Measurements from ENCODE around the gene LILRB5.
"Not testable (repeated sequence)": the region's sequence is repeated elsewhere in the genome, so short reads cannot be mapped to it uniquely, and the experiment has no call there.

The LILRB5 gene

GRCh38 chr19:54211235-54211634 lies 45.8 kb downstream of the LILRB5 start:
- no peak for DNase-seq (ENCODE audit: low read depth)

DNA sequence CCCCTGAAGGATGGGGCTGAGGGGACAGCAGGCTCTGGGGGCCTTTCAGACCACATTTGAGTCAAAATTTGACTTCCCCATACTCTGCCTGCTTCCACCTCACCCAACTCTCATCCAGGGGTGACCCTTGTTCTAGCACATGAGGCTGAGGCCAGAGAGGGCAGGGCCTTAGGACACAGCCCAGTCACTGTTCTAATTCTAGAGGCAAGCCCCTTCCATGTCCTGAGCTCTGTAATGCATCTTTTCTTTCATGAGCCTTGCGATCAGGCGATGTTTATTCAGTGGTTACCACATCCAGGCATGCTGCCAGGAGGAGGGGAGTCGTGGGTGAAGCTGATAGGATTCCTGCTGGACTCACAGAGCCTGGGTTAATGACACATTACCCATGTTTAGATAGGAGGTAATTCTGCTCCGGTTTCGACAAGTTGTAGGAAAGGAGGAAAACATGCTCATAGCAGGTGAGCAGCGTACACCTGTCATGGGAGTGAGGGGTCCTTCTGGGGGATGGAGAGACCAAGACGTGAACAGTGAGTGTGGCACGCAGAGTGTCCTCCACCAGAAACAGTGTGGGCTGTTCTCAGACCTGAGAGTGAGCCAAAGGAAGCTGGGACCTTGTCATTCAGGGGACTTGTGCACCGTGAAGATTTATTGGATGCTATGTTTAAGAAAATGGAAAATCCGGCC lies 47.1 kb downstream of the LILRB5 start:
- DNase-seq (ENCODE audit: low read depth) = no peak

DNA sequence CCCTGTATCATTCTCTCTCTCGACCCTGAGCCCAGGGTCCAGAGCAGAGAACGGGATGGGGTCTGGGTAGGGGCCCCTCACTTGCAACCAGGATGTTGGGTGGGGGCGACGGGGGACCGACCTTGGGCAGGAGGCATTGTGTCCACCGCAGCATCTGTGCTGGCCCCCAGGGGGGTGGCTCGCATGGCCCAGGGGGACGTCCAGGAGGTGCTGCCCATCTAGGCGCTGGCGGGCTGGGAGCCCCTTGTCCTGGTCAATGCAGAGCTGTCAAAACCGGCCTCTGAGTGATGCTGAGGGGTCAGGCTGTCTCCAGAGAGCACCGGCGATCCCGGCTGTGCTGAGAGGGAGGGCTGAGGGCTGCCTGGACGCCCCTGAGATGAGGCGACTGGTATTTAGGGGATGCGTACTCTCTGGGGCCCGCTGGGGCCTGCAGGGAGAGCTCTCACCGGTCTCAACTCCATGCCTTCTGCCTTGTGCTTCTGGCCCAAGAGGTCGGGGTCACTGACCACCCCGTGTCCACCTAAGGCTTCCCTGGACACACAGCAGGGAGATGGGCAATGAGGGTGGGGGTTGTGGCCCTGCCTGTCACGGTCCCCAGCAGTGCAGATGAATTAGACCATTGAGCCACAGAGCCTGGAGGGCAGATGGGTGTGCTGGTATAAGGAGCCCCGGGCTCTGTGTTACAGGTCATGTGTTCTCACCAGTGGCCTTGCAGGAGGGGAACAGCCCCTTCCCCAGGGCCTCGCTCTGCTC lies 47.8 kb downstream of the LILRB5 start:
- DNase-seq (ENCODE audit: low read depth) = no peak

DNA sequence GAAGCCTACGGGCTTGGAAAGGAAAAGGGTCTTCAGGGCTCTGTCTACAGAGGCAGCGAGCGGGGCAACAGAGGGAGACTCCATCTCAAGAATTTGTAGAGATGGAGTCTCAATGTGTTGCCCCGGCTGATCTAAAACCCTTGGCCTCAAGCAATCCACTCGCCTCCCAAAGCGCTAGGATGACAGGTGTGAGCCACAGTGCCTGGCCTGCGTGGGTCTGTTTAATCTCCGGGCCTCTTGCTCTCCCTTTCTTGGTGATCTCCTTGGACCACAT lies 48.4 kb downstream of the LILRB5 start:
- DNase-seq (ENCODE audit: low read depth) = no peak

DNA sequence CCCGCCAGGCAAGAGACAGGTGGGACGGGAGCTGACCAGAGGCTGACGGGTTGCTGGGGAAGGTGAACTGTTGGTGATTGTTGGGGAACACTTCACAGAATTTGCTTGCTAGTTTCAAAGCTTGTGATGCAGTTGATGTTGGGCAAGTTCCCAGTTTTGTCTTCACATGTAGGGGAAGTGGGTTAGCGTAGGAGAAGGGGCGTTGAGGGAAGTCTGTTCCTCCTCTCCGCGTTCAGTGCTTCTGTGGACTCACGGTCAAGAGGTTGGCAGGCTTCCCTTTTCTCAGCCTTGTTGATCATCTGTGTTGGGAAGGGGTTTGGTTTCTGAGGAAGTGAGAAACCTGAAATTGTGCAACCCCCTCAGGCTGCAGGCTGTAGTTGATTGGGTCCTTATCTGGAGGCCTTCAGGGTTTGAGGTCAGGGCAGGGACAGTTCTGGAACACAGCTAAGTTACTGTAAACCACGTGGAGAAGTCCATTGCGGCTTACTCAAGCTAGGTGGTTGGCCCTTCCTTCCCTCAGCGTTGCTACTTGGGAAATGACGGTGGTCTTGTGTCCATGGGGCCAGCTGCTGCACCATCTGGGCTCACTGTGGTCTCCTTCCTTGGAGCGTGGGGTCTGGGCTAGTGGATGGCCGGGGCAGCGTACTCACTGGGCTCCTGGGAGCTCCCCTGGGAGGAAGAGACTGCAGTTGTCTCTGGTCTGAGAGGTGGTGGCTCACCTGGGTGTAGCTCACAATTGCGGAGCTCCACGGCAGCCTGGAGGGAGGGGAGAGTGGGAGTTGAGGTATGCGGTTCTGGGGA lies 48.9 kb downstream of the LILRB5 start:
- DNase-seq (ENCODE audit: low read depth) = no peak

GRCh38 chr19:54207676-54207982 lies 49.4 kb downstream of the LILRB5 start:
- DNase-seq (ENCODE audit: low read depth) = no peak

GRCh38 chr19:54207193-54207592 lies 49.9 kb downstream of the LILRB5 start:
- DNase-seq (ENCODE audit: low read depth) = not testable (repeated sequence)

DNA sequence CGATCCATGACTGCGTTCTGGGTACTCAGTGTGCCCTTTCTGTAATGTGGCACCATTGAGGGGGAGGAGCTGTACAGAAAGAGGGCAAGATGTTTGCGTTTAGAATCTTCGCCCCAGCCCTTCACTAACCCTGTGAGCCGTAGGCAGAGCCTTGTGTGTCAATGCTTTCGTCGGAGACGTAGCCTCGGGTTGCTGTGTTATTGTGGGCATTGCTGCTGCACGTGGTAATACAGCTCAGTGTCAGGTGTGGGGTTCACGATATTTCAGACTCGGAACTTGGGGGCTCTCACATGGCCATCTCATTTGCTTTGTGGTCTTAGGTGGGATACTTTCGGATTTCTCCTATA lies 50.3 kb downstream of the LILRB5 start:
- DNase-seq (ENCODE audit: low read depth) = no peak

GRCh38 chr19:54206030-54206830 lies 50.8 kb downstream of the LILRB5 start:
- DNase-seq (ENCODE audit: low read depth) = no peak

GRCh38 chr19:54204767-54205468 lies 52.2 kb downstream of the LILRB5 start:
- DNase-seq (ENCODE audit: low read depth) = no peak

GRCh38 chr19:54203151-54203611 lies 53.9 kb downstream of the LILRB5 start:
- no peak for DNase-seq (ENCODE audit: low read depth)

GRCh38 chr19:54201980-54202379 lies 55.1 kb downstream of the LILRB5 start:
- DNase-seq (ENCODE audit: low read depth) = no peak

- DNase-seq (ENCODE audit: low read depth) = no peak
Observed at GRCh38 chr19:54201172-54201701, 55.8 kb downstream of the LILRB5 start.
